Stimulated activated CD4-positive, alpha-beta T cell treated with anti-CD3 and anti-CD28 coated beads, Interleukin-1b, Interleukin-23, amount 100 ng/mL, for 48 hours (primary cell): ENCODE data around the gene CDX1.

Experiments used
- DNase-seq: peaks from one replicate; pipeline ENCODE4 v3.0.0-alpha.2; 2020

Gene CDX1

DNA sequence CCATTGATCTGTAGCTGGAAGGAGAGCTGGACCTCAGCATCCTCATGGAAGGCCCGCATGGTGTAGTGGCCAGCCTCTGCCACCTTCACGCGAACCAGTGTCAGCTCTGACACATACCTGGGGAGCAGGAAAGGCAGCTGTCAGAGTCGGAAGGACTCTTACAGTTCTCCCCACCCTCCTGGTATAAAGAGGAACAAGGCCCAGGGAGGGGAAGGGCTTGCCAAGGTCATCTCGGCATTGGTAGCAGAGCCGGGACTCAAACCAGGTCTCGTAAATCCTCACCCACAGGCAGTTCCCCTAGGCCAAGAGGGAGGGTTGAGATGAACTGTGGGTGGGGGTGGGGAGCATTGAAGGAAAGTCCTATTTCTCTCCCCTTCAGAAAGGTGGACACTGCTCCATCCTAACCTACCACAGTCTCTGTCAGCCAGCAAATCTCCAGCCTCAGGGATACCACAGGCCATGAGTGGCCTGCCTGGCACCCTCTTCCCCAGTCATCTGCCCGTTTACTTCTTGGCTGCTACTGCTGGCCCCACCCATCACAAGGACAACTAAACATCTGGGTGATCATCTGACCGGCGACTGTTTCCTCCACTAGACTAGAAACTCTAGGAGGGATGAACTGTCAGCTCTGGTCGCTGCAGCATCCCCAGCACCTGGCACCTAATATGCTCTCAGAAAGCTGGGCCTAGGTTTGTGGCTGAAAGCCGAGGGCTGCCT is 34.4 kb upstream of the CDX1 start:
- no peak for DNase-seq

DNA sequence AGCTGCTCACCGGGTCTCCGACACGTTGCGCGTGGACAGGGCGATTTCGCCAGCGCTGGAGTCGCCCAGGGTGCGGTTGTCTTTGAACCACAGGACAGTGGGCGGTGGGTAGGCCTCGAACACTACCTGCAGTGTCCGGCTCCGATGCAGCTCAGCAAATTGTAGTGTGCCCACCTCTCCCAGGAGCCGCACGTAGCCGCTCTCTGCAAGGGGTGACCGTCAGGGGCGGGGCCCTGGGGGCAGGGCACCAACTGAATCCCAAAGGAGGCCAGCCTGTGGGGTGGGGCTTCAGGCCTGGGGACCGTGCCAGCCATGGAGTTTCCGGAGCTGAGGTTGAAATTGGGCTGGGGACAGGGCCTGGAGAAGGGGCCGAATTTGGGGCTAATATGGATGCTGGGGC is 33.8 kb upstream of the CDX1 start:
- DNase-seq: no peak

DNA sequence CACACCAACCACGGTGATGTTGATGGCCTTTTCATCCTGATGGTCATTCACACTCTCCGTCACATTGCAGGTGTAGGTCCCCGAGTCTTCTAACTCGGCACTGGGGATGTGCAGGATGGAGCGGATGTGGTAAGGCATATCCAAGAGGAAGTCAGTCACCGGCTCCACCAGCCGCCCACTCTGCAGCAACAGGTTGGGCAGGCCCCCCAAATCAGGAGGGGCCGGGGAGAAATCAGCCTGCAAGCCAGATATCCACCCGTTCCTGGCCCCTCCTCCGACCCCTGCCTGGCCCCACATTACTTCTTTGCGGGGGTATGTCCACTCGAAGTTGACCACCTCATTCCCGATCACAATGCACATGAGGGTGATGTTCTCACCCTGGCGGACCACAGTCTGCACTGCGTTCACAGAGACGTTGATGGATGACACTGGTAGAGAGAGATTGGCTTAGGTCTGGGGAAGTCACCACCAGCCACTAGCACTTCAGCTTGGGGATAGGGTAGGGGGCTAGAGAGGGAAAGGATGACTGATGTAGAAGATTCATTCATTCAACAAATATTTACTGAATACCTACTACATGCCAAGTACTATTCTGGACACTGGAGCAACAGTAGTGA is 32.9 kb upstream of the CDX1 start:
- no peak for DNase-seq

DNA sequence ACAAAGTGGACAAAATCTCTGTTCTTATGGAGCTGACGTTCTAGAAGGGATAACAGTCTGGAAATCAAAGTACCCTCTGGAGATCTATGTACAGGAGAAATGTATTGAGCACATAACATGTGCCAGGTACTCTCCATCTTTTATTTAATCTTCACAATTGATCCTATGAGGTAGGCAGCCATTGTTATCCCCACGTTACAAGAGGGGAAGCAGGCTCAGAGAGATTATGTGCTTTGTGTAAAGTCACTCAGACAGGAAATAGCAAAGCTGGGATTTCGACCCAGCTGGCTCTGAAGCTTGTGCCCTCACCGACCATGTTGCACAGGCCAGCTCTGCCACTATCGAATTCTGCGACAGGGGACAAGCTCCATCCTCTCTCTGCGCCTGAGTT is 32.4 kb upstream of the CDX1 start:
- no peak for DNase-seq

DNA sequence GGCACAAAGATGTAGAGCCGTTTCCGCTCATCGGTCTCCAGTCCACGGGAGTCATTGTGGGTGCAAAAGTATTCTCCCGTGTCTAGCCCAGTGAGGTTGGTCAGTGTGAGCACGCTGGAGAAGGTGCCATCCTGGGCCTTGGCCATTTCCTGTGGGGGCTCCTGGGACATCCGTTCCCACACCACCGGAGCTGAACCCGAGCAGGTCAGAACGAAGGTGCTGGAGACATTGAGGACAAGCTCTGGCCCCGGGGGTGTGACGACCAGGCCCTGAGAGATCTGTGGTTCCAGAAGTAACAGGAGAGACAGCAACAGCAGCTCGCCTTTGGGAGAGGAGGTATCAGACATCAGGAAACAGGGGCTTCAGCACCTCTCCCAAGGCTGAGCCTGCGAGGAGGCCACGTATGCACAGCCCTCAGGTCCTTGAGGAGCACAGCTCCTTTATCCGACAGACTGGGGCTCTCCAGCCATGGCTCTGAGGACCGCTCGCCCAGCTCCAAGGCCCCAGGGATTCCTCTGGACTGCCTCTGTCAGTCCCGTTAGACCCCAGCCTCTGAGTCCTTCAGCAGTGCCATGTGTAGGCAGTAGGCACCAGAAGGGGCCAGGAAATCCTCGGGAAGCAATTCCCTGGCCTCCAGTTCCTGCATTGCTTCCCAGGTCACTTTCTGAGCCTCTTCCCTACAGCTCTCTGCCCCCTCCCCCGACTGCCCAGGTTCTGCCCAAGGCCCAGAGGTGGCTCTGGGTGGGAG is 30.8 kb upstream of the CDX1 start:
- no peak for DNase-seq

DNA sequence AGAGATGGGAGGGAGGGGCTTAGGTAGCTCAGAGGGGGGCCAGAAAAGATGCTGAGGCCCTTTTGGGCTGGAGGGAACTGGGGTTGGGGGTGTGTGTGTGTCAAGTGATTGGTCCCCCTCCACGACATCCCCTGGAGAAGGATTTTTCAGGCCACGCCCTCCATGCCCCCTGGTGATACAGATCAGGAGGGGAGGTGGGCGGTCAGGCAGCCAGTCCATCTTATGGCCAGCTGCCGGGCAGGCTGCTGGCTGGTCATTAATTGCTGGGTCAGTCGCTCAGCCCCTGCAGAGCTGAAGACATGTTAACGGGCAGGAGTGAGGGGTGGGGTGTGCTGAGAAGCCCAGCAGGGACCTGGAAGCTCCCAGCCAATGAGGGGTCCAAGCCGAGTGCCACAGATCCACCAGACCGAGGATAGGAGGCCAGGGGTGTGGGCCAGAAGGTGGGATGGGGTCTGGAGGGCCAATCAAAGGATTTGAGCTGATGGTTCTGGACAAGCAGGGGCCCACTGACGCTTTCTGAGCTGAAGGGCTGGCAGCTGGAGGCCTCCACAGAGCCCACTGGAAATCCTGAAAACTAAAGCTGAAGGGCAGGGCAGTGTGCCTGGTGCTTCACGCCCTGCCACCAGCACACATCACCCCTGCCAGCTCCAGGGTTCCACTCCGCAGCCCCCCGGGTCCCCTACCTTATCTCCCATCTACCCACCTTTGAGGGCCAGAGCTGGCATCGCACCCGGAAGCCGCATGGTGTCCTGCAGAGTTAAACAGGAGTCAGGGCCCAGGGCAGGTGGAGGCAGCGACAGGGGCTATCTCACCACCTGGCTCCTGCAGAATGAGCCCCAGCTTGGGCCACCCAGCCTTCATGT is 30.0 kb upstream of the CDX1 start:
- no peak for DNase-seq

DNA sequence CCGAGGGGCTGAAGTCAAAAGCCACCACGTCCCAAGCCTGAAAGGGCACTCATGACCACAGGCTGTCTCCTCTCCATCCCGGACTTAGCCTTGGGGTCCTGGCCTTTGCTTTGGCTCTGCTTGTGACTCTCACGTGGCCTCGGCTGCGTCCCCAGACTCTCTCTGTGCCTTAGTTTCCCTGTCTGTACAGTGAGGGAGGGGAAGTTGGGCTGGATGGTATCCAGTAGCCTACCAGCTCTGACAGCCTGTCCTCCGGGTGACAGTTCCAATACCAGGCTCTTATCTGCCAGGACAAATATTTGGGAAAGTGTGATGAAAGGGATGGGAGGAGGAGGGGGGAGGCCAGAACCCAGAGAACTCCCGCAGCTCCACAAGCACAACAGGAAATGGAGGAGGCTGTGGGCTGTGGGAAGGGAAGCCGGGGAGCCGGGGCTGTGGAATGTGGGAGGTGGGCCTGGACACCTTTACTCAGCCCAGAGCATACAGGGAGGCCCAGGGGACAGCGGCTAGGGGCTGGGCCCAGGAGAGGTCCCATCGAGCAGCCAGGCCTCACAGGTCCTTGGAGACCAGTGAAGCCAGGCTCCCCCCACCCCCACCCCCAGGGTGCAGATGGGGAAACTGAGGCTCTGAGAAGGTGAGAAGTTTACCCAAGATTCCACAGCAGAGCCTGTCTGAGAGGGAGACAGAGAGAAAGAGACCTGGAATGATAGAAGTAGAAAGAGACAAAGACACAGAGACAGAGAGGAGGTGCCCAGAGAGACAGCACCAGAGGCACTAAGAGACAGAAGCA is 29.2 kb upstream of the CDX1 start:
- DNase-seq: no peak

DNA sequence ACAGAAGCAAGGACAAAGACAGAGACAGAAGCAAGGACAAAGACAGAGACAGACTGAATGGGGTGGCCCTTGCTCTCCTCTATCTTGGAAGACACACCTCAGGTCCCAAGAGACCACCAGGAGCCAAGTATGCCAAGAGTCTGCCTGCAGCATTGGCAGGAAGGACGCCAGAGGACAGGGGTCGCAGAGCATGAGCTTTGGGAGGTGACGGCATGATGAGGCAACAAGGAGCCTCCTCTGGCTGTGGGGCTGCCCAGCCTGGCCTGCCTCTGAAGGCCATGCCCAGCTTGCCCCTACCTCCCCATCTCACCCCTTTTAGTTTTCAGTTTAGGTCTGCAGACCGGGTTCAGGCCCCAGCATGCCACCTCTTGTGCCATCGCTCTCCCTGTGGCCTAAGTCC is 28.6 kb upstream of the CDX1 start:
- no peak for DNase-seq

DNA sequence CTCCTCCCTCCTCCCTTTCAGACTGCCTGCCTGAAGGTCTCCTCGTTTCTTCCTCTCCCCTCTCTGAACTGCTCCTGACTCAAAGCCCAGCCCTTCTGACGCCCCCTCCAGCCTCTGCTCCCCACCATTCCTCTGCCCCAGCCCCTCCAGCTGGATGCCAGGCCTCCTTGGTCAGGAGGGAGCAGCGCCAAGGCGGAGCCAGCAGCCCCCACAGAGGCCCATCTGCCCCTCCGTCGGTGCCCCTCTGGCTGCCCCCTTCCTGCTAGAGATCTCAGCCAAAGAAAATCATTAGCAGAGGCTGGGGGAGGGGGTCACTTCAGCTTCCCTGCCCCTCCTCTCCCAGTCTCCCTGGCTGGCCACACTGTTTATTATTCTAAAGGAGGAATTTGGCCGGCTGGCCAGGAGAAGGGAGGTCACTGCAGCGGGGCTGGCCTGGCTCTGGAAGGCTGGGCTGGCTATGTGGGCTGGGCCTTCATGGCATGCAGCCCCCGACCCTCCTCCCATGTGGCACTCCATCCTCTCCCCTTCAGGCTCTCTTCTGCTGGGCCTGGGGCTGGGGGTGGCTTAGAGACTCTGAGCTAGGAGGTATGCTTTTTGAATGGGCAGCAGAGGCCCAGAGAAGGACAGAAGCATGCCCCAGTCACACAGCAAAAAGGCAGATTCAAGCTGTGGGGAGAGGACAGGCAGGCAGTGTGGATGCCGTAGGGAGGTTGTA is 27.9 kb upstream of the CDX1 start:
- DNase-seq: no peak

DNA sequence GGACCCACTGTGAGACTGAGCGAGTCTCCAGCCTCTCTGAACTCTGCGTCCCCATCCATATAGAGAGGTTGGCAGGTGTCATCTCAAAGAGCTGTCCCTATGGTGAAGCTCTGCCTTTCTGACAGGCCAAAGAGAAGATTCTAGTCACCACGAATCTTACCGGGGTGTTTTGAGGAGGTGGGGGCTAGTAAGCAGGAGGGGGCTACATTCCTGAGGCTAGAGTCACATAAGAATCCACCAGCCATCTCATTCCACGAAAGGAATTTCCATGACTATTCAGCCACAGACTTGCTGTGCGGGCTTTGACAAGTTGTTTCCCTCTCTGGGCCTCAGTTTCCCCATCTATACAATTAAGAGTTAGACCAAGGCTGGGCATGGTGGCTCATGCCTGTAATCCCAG is 27.2 kb upstream of the CDX1 start:
- no peak for DNase-seq

DNA sequence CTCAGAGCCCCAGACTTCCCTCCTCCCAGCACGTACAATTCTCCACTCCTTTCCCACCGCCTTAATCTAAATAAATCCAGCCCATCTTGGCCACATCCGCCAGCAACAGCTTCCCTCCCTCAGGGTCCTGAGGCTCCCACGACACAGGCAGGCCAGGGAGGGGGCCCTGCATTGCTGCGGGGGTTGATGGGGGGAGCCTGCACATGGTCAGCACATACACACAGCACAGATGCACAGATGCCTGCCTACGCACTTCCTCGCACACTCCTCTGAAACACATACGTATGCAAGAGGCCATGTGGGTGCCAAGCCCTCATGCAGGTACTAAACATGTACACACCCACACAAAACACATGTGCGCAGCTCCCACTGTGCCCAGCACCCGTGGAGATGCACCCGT is 25.7 kb upstream of the CDX1 start:
- no peak for DNase-seq

DNA sequence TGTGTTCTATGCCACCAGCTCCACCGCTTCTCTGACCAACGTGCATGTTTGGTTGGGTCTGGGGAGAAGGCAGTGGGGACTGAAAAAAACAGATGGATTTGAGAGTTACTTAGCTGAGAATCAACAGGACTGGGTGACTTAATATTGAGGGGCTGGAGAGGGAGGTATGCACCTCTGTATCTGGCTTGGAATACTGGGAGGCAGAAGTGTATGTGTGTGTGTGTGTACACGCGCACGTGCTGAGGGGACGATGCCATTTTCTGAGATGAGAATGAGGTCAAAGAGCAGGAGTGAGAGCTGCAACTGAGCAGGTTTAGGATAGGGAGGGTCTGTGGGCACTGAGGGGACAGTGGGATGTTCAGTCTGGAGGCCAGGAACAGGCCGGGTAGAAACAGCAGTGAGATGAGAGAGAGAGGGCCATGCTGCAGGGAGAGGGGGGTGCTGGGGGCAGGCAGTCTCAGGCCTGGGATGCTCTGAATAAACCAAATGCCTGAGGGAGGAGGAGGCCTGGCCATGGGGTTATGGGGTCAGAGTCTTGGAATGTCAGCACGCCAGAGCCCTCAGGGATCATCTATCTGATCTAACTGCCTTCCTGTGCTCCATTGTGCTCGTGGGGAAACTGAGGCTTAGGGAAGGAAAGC is 24.9 kb upstream of the CDX1 start:
- DNase-seq: no peak

DNA sequence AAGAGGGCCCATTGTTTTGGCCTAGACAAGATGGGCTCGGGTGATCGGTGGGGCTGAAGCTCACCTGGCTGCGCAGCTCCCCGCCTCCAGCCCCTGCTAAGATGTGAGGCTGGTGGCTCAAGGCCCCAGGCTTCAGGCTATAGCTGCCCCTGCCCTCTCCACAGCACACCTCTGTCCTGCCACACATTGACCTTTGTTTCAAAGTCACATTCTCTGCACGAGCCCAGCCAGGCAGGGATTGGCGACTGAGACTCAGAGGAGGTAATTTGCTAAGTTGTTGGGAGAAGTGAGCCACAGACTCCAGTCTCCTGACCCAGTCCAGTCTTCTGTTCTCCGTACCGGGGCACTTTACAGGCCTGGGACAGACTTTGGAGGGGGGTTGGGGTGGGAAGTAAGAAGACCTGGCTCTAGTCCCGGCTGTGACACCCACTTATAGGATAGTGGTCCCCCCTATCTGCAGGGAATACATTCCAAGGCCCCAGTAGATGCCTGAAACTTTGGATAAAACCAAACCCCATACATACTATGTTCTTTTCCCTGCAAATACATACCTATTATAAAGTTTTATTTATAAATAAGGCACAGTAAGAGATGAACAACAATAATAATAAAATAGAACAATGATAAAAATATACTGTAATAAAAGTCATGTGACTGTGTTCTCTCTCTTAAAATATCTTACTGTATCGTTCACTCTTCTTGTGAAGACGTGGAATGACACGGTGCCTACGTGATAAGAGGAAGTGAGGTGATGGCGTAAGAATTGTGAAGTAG is 24.2 kb upstream of the CDX1 start:
- no peak for DNase-seq

DNA sequence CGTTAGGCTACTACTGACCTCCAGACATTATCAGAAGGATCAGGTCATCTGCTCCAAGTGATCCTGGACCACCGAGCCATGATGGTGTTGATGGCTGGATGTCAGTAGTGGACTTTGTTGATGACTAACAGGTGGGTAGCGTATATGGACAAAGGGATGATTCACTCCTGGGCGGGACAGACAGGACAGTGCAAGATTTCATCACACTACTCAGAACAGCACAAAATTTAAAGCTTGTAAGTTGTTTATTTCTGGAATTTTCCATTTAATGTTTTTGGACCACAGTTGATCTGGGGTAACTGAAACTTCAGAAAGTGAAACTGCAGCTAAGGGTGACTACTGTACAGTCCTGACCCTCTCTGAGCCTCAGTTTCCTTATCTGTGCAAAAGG is 23.6 kb upstream of the CDX1 start:
- DNase-seq: no peak

DNA sequence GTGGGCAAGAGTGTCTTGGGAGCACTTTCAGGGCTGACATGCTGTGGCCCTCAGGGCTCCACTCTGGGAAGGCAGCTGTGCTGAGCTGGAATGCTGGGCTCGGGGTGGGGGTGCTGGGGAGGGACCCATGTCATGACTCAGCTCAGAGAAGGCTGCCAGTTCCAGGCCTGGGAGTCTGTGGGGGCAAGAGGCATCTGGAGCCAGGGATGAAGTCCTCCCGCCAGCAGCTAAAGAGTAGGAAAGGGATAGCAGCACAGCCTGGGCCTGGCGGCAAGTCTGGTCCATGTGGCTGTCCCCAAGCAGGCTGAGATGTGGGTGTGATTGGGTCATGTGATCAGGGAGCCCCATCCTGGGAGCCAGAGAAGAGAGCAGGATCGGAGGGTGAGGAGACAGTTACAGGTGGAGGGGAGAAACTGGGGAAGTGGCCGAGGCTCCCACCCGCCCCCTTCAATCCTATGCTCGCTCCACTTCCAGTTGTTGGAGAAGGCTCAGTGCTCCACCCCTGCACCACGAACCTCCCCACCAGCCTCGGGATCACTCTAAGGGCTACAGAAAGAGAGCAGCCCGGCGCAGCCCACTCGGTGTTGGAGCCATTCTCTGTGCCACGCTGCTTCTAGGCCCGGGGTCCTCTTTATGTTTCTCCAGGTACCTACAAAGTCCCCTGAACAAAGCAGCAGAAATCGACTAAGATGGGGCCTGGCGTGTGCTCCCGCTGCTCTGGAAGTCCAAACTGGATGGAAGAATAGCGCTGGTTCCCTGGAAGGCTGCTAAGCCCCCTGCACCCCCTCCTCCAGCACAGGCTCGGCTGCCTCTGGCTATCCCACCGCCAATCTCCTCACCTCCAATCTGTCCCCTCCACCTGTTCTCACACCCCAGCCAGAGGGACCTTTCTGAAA is 23.0 kb upstream of the CDX1 start:
- no peak for DNase-seq

DNA sequence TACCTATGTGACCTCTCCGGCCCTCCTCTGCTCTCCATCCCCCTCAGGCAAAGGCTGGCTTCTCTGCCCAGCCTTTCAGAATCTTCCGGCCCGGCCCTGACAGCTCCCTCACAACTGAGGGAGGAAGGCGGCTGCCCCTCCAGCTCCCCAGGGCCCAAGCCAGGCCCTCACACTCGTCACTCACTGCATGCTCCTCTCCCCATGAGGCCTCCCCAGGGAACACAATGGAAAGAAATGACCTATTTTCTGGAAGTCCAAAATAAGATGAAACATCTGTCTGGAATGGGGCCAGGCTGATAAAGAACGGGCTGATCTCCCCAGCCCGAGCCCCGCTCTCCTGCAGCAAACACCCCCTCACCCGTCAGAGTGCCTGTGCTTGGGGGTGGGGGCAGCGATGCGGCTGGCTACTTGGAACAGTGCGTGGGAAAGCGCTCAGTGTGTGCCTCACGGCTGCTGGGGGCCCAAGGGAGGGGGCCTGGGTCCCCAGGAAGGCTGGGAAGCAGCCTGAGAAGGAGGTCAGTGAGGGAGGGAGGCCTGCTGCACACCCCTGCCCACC is 22.3 kb upstream of the CDX1 start:
- no peak for DNase-seq

DNA sequence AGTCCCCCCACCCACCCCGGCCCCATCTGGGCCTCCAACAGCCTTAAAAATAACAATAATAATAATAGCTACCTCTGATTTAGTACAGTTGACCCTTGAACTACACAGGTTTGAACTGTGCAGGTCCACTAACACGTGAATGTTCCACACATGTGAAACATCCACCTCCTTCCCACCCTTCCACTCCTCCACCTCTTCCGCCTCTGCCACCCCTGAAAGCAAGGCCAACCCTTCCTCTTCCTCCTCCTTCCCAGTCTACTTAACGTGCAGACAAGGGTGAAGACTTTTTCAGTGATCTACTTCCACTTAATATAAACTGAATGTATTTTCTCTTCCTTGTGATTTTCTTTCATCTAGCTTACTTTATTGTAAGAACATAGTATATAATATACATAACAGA is 21.7 kb upstream of the CDX1 start:
- DNase-seq: no peak

DNA sequence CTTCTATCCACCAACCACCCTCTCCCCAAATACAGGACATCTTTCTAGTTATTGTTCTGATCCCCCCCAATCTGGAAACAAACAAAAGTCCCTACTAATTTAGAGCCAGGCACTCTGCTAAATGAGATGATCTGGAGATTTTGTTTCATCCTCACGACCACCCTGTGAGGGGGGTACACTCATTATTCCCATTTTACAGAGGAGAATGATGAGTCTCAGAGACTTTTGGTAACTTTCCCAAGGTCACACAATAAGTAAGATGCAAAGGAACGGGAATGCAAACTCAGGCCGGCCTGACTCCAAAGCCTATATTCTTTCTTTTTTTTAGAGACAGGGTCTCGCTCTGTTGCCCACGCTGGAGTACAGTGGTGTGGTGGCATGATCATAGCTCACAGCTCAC is 20.3 kb upstream of the CDX1 start:
- DNase-seq: no peak
